Vagina (tissue), 2 donors: ENCODE data around the gene NUMB. TPM values are rescaled to one million over a fixed set of nuclear protein-coding genes. Genes with fewer than 3 reads are reported as not detected.

Source experiments
- DNase-seq, 2 donors: peaks; one replicate each; pipeline ENCODE4 v3.0.0-alpha.2; 2017; ENCODE audit errors: extremely low spot score in 2 of 2
- H3K27ac ChIP-seq: fragments of 200-600 bp; sonication (generic); one replicate; pipeline ENCODE4 v1.5.1; 2019
- H3K27me3 ChIP-seq: fragments of 200-600 bp; sonication (generic); one replicate; pipeline ENCODE4 v1.5.1; 2019
- H3K36me3 ChIP-seq, 2 donors: fragments of 200-600 bp; sonication (generic); one replicate each; pipeline ENCODE4 v1.5.1; 2017 to 2019
- H3K4me1 ChIP-seq: fragments of 200-600 bp; sonication (generic); one replicate; pipeline ENCODE4 v1.5.1; 2019
- H3K4me3 ChIP-seq, 2 donors: fragments of 200-600 bp; sonication (generic); 1 replicate in 1 of 2; 2 replicates in 1 of 2; pipeline ENCODE4 v1.5.1; 2016 to 2019
- H3K9me3 ChIP-seq: fragments of 200-600 bp; sonication (generic); one replicate; pipeline ENCODE4 v1.5.1; 2019
- POLR2A ChIP-seq, 2 donors: fragments of 450-650 bp; IDR thresholded peaks; one replicate each; pipeline ENCODE4 v1.6.1; 2017; ENCODE audit warnings: antibody characterized with exemption in 2 of 2, mild to moderate bottlenecking in 2 of 2, moderate library complexity in 2 of 2
- POLR2AphosphoS5 ChIP-seq, 2 donors: sonication (generic); formaldehyde crosslinking; IDR thresholded peaks; one replicate each; pipeline ENCODE4 v1.9.0; 2017; ENCODE audit warnings: antibody characterized with exemption in 2 of 2, mild to moderate bottlenecking in 2 of 2, low read depth in 1 of 2; ENCODE audit not compliant: insufficient read depth in 1 of 2
- intact Hi-C: fragments of 100-400 bp; cut with DNase I; formaldehyde crosslinking; loops from one replicate; pipeline ENCODE4 v1.15.1; 2023
- total RNA-seq: library from RNA; depleted of rRNA; stranded (reverse); fragments of >200 nt; gene quantifications from one replicate; pipeline ENCODE4 v1.2.3, GENCODE V29; 2016
- TF ChIP-seq, protein P1 (sequence below), 3 experiments: fragments of 450-650 bp in 2 of 3; fragments of 200-600 bp in 1 of 3; sonication (generic) in 1 of 3; IDR thresholded peaks; one replicate each; pipeline ENCODE4 v1.5.1; 2017 to 2019; ENCODE audit warnings: antibody characterized with exemption in 3 of 3, mild to moderate bottlenecking in 2 of 3, moderate library complexity in 2 of 3

NUMB gene
- total RNA-seq, 1 donor from 2014 or later, result 48.1 TPM

DNA sequence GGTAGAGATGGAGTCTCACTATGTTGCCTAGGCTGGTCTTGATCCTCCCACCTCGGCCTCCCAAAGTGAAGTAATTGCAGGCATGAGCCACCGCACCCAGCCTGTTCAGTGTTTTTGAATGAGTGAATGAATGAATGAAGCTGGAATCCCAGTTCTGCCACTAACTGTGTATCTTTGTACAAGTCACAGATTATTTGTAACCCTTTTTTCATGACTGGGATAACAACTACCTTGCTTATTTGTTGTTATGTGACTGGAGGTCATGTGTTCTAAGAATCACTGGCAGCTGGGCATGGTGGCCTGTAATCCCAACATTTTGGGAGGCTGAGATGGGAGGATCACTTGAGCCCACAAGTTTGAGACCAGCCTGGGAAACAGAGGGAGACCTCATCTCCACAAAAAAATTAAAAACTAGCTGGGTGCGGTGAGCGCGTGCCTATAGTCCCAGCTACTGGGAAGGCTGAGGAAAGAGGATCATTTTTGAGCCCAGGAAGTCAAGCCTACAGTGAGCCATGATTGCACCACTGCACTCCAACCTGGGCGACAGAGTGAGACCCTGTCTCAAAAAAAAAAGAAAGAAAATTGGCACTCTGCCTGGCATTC lies 13.3 kb upstream of the NUMB start:
- Histone ChIP-seq H3K27ac (no peak overlapping the region), H3K9me3 (no peaks in the 10 kb centered on the region), H3K36me3 (no peaks in the 10 kb centered on the region), H3K4me3 (no peak overlapping the region), H3K4me1 (no peaks in the 10 kb centered on the region), H3K27me3 (no peaks in the 10 kb centered on the region)
- TF ChIP-seq POLR2A (IDR thresholded peaks at IDR 0.05), result no peak
- no peak for TF ChIP-seq POLR2AphosphoS5 (IDR thresholded peaks at IDR 0.05; ENCODE audit: insufficient read depth in 1 of 2, low read depth in 1 of 2)
- TF ChIP-seq, protein P1, sequence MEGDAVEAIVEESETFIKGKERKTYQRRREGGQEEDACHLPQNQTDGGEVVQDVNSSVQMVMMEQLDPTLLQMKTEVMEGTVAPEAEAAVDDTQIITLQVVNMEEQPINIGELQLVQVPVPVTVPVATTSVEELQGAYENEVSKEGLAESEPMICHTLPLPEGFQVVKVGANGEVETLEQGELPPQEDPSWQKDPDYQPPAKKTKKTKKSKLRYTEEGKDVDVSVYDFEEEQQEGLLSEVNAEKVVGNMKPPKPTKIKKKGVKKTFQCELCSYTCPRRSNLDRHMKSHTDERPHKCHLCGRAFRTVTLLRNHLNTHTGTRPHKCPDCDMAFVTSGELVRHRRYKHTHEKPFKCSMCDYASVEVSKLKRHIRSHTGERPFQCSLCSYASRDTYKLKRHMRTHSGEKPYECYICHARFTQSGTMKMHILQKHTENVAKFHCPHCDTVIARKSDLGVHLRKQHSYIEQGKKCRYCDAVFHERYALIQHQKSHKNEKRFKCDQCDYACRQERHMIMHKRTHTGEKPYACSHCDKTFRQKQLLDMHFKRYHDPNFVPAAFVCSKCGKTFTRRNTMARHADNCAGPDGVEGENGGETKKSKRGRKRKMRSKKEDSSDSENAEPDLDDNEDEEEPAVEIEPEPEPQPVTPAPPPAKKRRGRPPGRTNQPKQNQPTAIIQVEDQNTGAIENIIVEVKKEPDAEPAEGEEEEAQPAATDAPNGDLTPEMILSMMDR (IDR thresholded peaks at IDR 0.05), result no peak
- intact Hi-C loops, result loop anchor here (5.0 kb wide), 2 partner anchors 174 to 299 kb away; no protein-coding TSS in a partner anchor
- no peak for DNase-seq

- H3K4me1 ChIP-seq, result no peaks in the 10 kb centered on the region
- no peaks in the 10 kb centered on the region for H3K36me3 ChIP-seq
- intact Hi-C loops, result no loop called here
- no peaks in the 10 kb centered on the region for H3K27me3 ChIP-seq
- no peak for DNase-seq
- no peak overlapping the region for H3K4me3 ChIP-seq
- TF ChIP-seq POLR2AphosphoS5 (IDR thresholded peaks at IDR 0.05; ENCODE audit: insufficient read depth in 1 of 2, low read depth in 1 of 2), result no peak
- TF ChIP-seq, protein P1 (IDR thresholded peaks at IDR 0.05), result no peak
- TF ChIP-seq POLR2A (IDR thresholded peaks at IDR 0.05), result no peak
- H3K27ac ChIP-seq, result no peak overlapping the region
- H3K9me3 ChIP-seq, result no peaks in the 10 kb centered on the region
Observed at GRCh38 chr14:73468828-73469375, 10.6 kb upstream of the NUMB start.

GRCh38 chr14:73467800-73468199 lies 9.5 kb upstream of the NUMB start:
- H3K27ac ChIP-seq, result no peak overlapping the region
- H3K4me1 ChIP-seq, result no peaks in the 10 kb centered on the region
- no peak for TF ChIP-seq POLR2AphosphoS5 (IDR thresholded peaks at IDR 0.05; ENCODE audit: insufficient read depth in 1 of 2, low read depth in 1 of 2)
- no peak for TF ChIP-seq POLR2A (IDR thresholded peaks at IDR 0.05)
- TF ChIP-seq, protein P1 (IDR thresholded peaks at IDR 0.05), result no peak
- H3K4me3 ChIP-seq, result no peak overlapping the region
- no peaks in the 10 kb centered on the region for H3K36me3 ChIP-seq
- DNase-seq, result no peak
- no peaks in the 10 kb centered on the region for H3K27me3 ChIP-seq
- no peaks in the 10 kb centered on the region for H3K9me3 ChIP-seq
- intact Hi-C loops, result no loop called here

- no peaks in the 10 kb centered on the region for H3K36me3 ChIP-seq
Observed at GRCh38 chr14:73467377-73467776, 9.0 kb upstream of the NUMB start.

More at GRCh38 chr14:73467377-73467776, 9.0 kb upstream of the NUMB start:
- intact Hi-C loops, result no loop called here
- H3K27me3 ChIP-seq, result no peaks in the 10 kb centered on the region
- H3K4me3 ChIP-seq, result no peak overlapping the region
- no peak overlapping the region for H3K27ac ChIP-seq
- DNase-seq, result no peak
- no peaks in the 10 kb centered on the region for H3K9me3 ChIP-seq
- H3K4me1 ChIP-seq, result peaks cover 2% of the 10 kb centered on the region
- TF ChIP-seq, protein P1 (IDR thresholded peaks at IDR 0.05), result no peak
- TF ChIP-seq POLR2A (IDR thresholded peaks at IDR 0.05) (no peak), POLR2AphosphoS5 (IDR thresholded peaks at IDR 0.05; ENCODE audit: insufficient read depth in 1 of 2, low read depth in 1 of 2) (no peak)
